A549 (cell line): ENCODE results near the gene CTNNBL1. TPM values are rescaled to one million over a fixed set of nuclear protein-coding genes. Genes with fewer than 3 reads are reported as not detected.

Source experiments
- ATAC-seq, 2 experiments: fragments of 200-7000 bp in 1 of 2; fragments of >200 bp in 1 of 2; cut with Nextera tagmentation in 1 of 2; cut with Tn5 transposase in 1 of 2; 3 replicates each; pipeline versions ENCODE4 v1.8.0 to v1.9.1; 2018 to 2020; ENCODE audit warnings: mild to moderate bottlenecking in 1 of 2, moderate library complexity in 1 of 2
- CTCF ChIA-PET: fragments of 300-600 bp; sonication (Branson Sonifier 250); formaldehyde crosslinking; extraction: SDS; loops from one replicate; lab custom pipeline; 2021; ENCODE audit warnings: antibody characterized with exemption, inconsistent platforms; lab: Yijun Ruan, JAX
- POLR2A ChIA-PET: fragments of 350-600 bp; formaldehyde crosslinking; extraction: SDS; loops from one replicate; lab custom pipeline; 2021; ENCODE audit warnings: antibody characterized with exemption, inconsistent platforms; lab: Yijun Ruan, JAX
- DNase-seq, 2 experiments: peaks; one replicate each; pipeline versions ENCODE4 v3.0.0 to v3.0.0-alpha.2; 2011 to 2016; ENCODE audit warnings: low read depth in 1 of 2, low spot score in 1 of 2
- FAIRE-seq: peaks from 2 replicates; lab custom pipeline; 2011; peaks lifted over from hg19 to GRCh38; lab: Jason Lieb, UNC
- H3K27ac ChIP-seq, 2 experiments: fragments of >200 bp; sonication (Bioruptor Twin); formaldehyde crosslinking; 3 replicates each; pipeline ENCODE4 v1.5.1; 2016 to 2017
- H3K4me1 ChIP-seq: fragments of >200 bp; sonication (Bioruptor Twin); formaldehyde crosslinking; 3 replicates; pipeline ENCODE4 v1.6.1; 2016
- H3K4me2 ChIP-seq: fragments of >200 bp; sonication (Bioruptor Twin); formaldehyde crosslinking; 3 replicates; pipeline ENCODE4 v1.6.1; 2016
- H3K4me3 ChIP-seq: fragments of >200 bp; sonication (Bioruptor Twin); formaldehyde crosslinking; 3 replicates; pipeline ENCODE4 v1.5.1; 2016
- H3K9me3 ChIP-seq: fragments of >200 bp; sonication (Bioruptor Twin); formaldehyde crosslinking; 3 replicates; pipeline ENCODE4 v1.6.1; 2016
- CEBPB ChIP-seq, 2 experiments: fragments of >200 bp in 1 of 2; sonication (Bioruptor Twin) in 1 of 2; formaldehyde crosslinking in 1 of 2; IDR thresholded peaks; 2 replicates each; pipeline ENCODE4 v1.6.1; 2012 to 2016
- CTCF ChIP-seq: fragments of >200 bp; sonication (Bioruptor Twin); formaldehyde crosslinking; IDR thresholded peaks from 3 replicates; pipeline ENCODE4 v1.5.1; 2016
- E2F6 ChIP-seq: IDR thresholded peaks from 2 replicates; pipeline ENCODE4 v1.6.1; 2012; ENCODE audit warnings: low read depth, borderline replicate concordance
- EHF ChIP-seq: fragments of 250-450 bp; sonication (Bioruptor Pico); IDR thresholded peaks from 2 replicates; pipeline ENCODE4 v1.5.0; 2020; ENCODE audit warnings: mild to moderate bottlenecking
- EP300 ChIP-seq, 2 experiments: fragments of >200 bp; sonication (Bioruptor Twin); formaldehyde crosslinking; IDR thresholded peaks; 2 replicates in 1 of 2; 3 replicates in 1 of 2; pipeline ENCODE4 v1.6.1; 2016 to 2017
- ESRRA ChIP-seq: fragments of 150-350 bp; IDR thresholded peaks from 2 replicates; pipeline ENCODE4 v1.6.1; 2014; ENCODE audit warnings: mild to moderate bottlenecking, low read length, borderline replicate concordance
- FOSL2 ChIP-seq, 2 experiments: fragments of 450-650 bp in 1 of 2; fragments of >200 bp in 1 of 2; sonication (Bioruptor Twin) in 1 of 2; formaldehyde crosslinking; IDR thresholded peaks; 2 replicates each; pipeline versions ENCODE4 v1.5.0 to v1.6.1; 2016 to 2020; ENCODE audit warnings: mild to moderate bottlenecking in 1 of 2, moderate library complexity in 1 of 2
- GATA3 ChIP-seq: IDR thresholded peaks from 2 replicates; pipeline ENCODE4 v1.6.1; 2012; ENCODE audit warnings: borderline replicate concordance
- HEYL ChIP-seq: fragments of 250-450 bp; sonication (Bioruptor Pico); IDR thresholded peaks from 2 replicates; pipeline ENCODE4 v1.8.0; 2021; ENCODE audit warnings: mild to moderate bottlenecking, moderate library complexity
- HOXA7 ChIP-seq: fragments of 250-450 bp; sonication (Bioruptor Pico); IDR thresholded peaks from 2 replicates; pipeline ENCODE4 v1.5.0; 2020; ENCODE audit warnings: mild to moderate bottlenecking, moderate library complexity
- HOXB5 ChIP-seq: fragments of 250-450 bp; sonication (Bioruptor Pico); IDR thresholded peaks from 2 replicates; pipeline ENCODE4 v1.5.0; 2020; ENCODE audit warnings: mild to moderate bottlenecking, moderate library complexity
- JUN ChIP-seq, 2 experiments: fragments of >200 bp; sonication (Bioruptor Twin); formaldehyde crosslinking; IDR thresholded peaks; 2 replicates in 1 of 2; 3 replicates in 1 of 2; pipeline ENCODE4 v1.6.1; 2016 to 2017
- KDM1A ChIP-seq: fragments of 200-600 bp; sonication (generic); IDR thresholded peaks from 2 replicates; pipeline ENCODE4 v1.6.1; 2016; ENCODE audit warnings: low read depth, mild to moderate bottlenecking
- KDM5A ChIP-seq: fragments of 200-600 bp; sonication (generic); IDR thresholded peaks from 2 replicates; pipeline ENCODE4 v1.6.1; 2016; ENCODE audit warnings: antibody characterized with exemption, mild to moderate bottlenecking
- NPAS2 ChIP-seq: fragments of 250-450 bp; sonication (Bioruptor Pico); IDR thresholded peaks from 2 replicates; pipeline ENCODE4 v1.8.0; 2022; ENCODE audit warnings: mild to moderate bottlenecking, moderate library complexity, borderline replicate concordance
- NR3C1 ChIP-seq: fragments of >200 bp; sonication (Bioruptor Twin); formaldehyde crosslinking; IDR thresholded peaks from 3 replicates; pipeline ENCODE4 v1.6.1; 2017
- RARB ChIP-seq: fragments of 250-450 bp; sonication (Bioruptor Pico); IDR thresholded peaks from 2 replicates; pipeline ENCODE4 v1.8.0; 2021; ENCODE audit warnings: mild to moderate bottlenecking, moderate library complexity
- RFX5 ChIP-seq: fragments of 450-650 bp; IDR thresholded peaks from 2 replicates; pipeline ENCODE4 v1.7.1; 2014; ENCODE audit warnings: antibody characterized with exemption, mild to moderate bottlenecking, moderate library complexity
- SREBF2 ChIP-seq: fragments of 450-650 bp; IDR thresholded peaks from 2 replicates; pipeline ENCODE4 v1.6.1; 2014; ENCODE audit warnings: mild to moderate bottlenecking, moderate library complexity
- TP53 ChIP-seq: fragments of 250-450 bp; sonication (Bioruptor Pico); IDR thresholded peaks from 2 replicates; pipeline ENCODE4 v1.5.0; 2021; ENCODE audit warnings: mild to moderate bottlenecking, moderate library complexity
- ZC3H11A ChIP-seq: fragments of 450-650 bp; IDR thresholded peaks from 2 replicates; pipeline ENCODE4 v1.6.1; 2014; ENCODE audit warnings: antibody characterized with exemption, mild to moderate bottlenecking
- ZFP36 ChIP-seq: fragments of 450-650 bp; IDR thresholded peaks from 2 replicates; pipeline ENCODE4 v1.6.1; 2014; ENCODE audit warnings: borderline replicate concordance; ENCODE audit not compliant: partially characterized antibody
- WGBS: methylation state at CpG from one replicate; pipeline ENCODE4 v1.1.6; 2017; ENCODE audit errors: missing lambda C conversion rate; 5-methylcytosine and 5-hydroxymethylcytosine counted together
- polyA plus RNA-seq, 4 experiments: library from polyadenylated mRNA; depleted of rRNA in 3 of 4; stranded (reverse); fragments of >200 nt; fragmentation: RNase III in 1 of 4; extraction: RNeasy Plus Mini Kit Qiagen cat#74134 plus additional on column Dnase treatment in 1 of 4; gene quantifications; 2 replicates in 3 of 4; 3 replicates in 1 of 4; pipeline ENCODE4 v1.2.3, GENCODE V29; 2011 to 2017
- TF ChIP-seq, protein P1 (sequence below): fragments of 200-600 bp; sonication (generic); IDR thresholded peaks from 2 replicates; pipeline ENCODE4 v1.6.1; 2016; ENCODE audit warnings: antibody characterized with exemption, mild to moderate bottlenecking, moderate library complexity
- TF ChIP-seq, protein P2 (sequence below): fragments of >200 bp; sonication (Bioruptor Twin); formaldehyde crosslinking; IDR thresholded peaks from 2 replicates; pipeline ENCODE4 v1.6.1; 2016

The CTNNBL1 gene
- polyA plus RNA-seq, 2 of the 4 experiments (the other 2 are of a cell fraction) = 41.0 to 59.9 TPM

DNA sequence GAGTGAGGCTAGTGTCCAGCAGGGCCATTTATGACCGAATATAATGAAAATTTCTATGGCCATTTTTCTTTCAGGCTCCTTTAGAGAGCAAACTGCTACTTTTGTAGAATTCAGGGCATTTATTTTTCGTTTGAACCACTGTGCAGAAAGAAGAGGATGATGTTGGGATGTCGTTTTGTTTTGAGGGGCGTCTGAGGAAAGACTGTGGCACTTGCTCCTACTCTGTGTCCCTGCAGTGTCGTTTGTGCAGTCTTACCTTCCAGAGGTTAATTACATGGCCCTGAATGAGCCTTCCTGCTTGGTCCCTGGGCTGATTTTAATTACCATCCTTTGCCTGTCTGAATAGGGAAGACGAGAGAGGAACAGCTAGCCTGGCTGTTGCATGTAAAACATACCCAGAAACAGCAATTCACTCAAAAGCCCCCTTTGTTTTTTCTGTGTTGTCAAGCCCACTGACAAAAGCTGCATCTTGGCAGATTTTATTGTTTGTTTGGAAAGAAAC lies 65.3 kb downstream of the CTNNBL1 start:
- no peak overlapping the region for H3K4me2 ChIP-seq
- POLR2A ChIA-PET = no interaction called here
- no peak for DNase-seq
- CTCF ChIA-PET = interaction anchor here (0.6 to 1.7 kb wide), 2 partner anchors 10 to 149 kb away, joined by 3 to 5 read pairs; no protein-coding TSS in a partner anchor
- WGBS = 70% methylated on average over 6 of the region's 6 CpGs
- no peak overlapping the region for H3K27ac ChIP-seq
- no peaks in the 10 kb centered on the region for H3K9me3 ChIP-seq
- no peak for ATAC-seq
- H3K4me3 ChIP-seq = no peak overlapping the region
- no peak for TF ChIP-seq ZFP36
- TF ChIP-seq EHF = no peak
- TF ChIP-seq NR3C1 = no peak
- no peak for TF ChIP-seq KDM1A
- TF ChIP-seq HOXB5 (CRISPR knock-in tag) = no peak
- TF ChIP-seq FOSL2 (IDR thresholded peaks at IDR 0.05) = no peak
- TF ChIP-seq FOSL2 (CRISPR knock-in tag; IDR thresholded peaks at IDR 0.05) = no peak
- no peak for TF ChIP-seq RARB (CRISPR knock-in tag)
- TF ChIP-seq HEYL (CRISPR knock-in tag) = no peak
- no peak for TF ChIP-seq ESRRA
- TF ChIP-seq, protein P1, sequence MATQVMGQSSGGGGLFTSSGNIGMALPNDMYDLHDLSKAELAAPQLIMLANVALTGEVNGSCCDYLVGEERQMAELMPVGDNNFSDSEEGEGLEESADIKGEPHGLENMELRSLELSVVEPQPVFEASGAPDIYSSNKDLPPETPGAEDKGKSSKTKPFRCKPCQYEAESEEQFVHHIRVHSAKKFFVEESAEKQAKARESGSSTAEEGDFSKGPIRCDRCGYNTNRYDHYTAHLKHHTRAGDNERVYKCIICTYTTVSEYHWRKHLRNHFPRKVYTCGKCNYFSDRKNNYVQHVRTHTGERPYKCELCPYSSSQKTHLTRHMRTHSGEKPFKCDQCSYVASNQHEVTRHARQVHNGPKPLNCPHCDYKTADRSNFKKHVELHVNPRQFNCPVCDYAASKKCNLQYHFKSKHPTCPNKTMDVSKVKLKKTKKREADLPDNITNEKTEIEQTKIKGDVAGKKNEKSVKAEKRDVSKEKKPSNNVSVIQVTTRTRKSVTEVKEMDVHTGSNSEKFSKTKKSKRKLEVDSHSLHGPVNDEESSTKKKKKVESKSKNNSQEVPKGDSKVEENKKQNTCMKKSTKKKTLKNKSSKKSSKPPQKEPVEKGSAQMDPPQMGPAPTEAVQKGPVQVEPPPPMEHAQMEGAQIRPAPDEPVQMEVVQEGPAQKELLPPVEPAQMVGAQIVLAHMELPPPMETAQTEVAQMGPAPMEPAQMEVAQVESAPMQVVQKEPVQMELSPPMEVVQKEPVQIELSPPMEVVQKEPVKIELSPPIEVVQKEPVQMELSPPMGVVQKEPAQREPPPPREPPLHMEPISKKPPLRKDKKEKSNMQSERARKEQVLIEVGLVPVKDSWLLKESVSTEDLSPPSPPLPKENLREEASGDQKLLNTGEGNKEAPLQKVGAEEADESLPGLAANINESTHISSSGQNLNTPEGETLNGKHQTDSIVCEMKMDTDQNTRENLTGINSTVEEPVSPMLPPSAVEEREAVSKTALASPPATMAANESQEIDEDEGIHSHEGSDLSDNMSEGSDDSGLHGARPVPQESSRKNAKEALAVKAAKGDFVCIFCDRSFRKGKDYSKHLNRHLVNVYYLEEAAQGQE = no peak
- no peaks in the 10 kb centered on the region for H3K4me1 ChIP-seq
- FAIRE-seq = no peak

DNA sequence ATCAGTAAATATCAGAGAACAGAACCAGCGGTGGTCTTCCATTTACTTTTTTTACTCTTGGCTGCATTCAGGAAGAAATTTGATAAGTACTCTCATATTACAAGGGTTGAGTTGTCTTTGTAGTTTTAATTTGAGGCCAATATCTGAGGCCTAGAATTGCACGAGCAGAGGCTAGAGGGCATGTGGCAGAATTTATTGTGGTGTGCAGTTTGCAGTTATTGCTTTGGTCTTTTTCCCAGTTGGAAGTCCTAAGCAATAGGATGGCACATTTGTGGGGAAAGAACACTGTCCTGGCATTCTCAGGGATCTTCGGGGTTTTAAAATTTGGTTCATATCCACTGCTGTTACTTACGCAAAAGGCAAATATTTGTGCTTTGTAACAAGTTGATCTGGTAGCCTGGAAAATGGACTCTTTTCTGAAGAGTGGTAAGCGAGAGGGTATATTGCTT lies 66.0 kb downstream of the CTNNBL1 start:
- no peak overlapping the region for H3K4me3 ChIP-seq
- no peak for ATAC-seq
- POLR2A ChIA-PET = no interaction called here
- 90% methylated on average over 5 of the region's 5 CpGs for WGBS
- no peak overlapping the region for H3K27ac ChIP-seq
- H3K9me3 ChIP-seq = no peaks in the 10 kb centered on the region
- TF ChIP-seq NPAS2 (no peak), EP300 (IDR thresholded peaks at IDR 0.05) (no peak), CEBPB (IDR thresholded peaks at IDR 0.05) (no peak)
- TF ChIP-seq, protein P2, sequence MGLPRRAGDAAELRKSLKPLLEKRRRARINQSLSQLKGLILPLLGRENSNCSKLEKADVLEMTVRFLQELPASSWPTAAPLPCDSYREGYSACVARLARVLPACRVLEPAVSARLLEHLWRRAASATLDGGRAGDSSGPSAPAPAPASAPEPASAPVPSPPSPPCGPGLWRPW = no peak
- no peaks in the 10 kb centered on the region for H3K4me1 ChIP-seq
- CTCF ChIA-PET = no interaction called here
- FAIRE-seq = no peak
- no peak overlapping the region for H3K4me2 ChIP-seq
- DNase-seq = no peak

DNA sequence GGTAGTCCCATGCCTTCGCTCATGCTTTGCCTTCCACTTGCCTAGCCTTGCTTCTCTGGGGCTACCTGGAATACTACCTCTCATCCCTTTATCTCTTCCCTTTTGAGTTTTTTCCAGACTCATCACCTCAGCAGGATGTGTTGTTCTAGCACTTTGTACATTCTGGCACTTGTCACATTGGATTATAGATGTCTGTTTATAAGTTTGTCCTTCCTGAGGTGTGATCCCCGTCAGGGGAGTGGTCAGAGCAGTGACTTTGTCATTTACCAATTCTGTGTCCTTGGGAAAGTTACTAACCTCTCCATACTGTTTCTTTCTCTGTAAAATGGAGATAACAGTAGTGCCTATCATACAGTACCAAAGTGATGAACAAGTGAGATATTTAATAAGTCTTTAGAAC lies 66.5 kb downstream of the CTNNBL1 start:
- Histone ChIP-seq H3K27ac (no peak overlapping the region), H3K4me3 (no peak overlapping the region), H3K4me2 (no peak overlapping the region)
- no peak for FAIRE-seq
- WGBS = 89% methylated on average over 2 of the region's 2 CpGs
- ChIA-PET CTCF (no interaction called here), POLR2A (no interaction called here)
- ATAC-seq = no peak
- TF ChIP-seq ZC3H11A (no peak), HOXA7 (CRISPR knock-in tag) (no peak), E2F6 (no peak), FOSL2 (IDR thresholded peaks at IDR 0.05) (no peak), FOSL2 (CRISPR knock-in tag; IDR thresholded peaks at IDR 0.05) (no peak), KDM5A (no peak), JUN (IDR thresholded peaks at IDR 0.05) (no peak), NPAS2 (no peak), RFX5 (no peak), CTCF (no peak), ESRRA (no peak), SREBF2 (no peak), GATA3 (no peak), TP53 (CRISPR knock-in tag) (no peak)
- TF ChIP-seq, all 56 proteins: peak for 0
- H3K9me3 ChIP-seq = no peaks in the 10 kb centered on the region
- no peak for DNase-seq
- no peaks in the 10 kb centered on the region for H3K4me1 ChIP-seq
